ENCODE measurements around the gene PCDHGB3. TPM values are rescaled to one million over a fixed set of nuclear protein-coding genes. Genes with fewer than 3 reads are reported as not detected.

PCDHGB3 gene
- total RNA-seq, 1 donor from 2014 or later: 0.19 TPM

DNA sequence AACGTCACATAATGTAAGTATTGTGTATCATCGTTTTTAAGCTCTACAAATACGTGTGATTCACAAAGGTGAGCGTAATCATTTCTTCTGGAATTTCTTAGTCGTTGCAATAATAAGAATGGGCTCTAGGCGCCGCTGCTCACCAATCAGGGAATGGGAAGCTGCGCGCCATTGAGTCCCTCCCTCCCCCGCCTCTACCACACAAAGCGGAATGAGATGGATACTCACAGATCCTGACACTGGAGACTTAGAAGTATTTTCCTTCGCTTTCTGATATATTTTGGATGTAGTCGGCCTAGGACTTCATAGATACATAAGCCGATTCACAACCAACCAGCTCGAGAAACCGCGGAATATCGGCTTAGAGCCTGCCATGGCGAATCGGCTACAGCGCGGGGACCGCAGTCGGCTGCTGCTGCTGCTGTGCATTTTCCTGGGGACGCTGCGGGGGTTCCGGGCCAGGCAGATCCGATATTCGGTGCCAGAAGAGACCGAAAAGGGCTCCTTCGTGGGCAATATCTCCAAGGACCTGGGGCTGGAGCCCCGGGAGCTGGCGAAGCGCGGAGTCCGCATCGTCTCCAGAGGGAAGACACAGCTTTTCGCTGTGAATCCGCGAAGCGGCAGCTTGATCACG, 50.9 kb downstream of the PCDHGB3 start, which contains the start of gene PCDHGA11:
TSS of gene PCDHGA11 (plus strand) at position 197 of the 634 bp plus-strand sequence. CDS start at position 374, 177 bp downstream.
- no peaks in the 10 kb centered on the region for H3K27me3 Mint-ChIP-seq (ENCODE audit: unreplicated experiment)
- no peaks in the 10 kb centered on the region for H3K4me1 Mint-ChIP-seq (ENCODE audit: unreplicated experiment)
- no peak within 1 kb of the TSS for H3K4me3 Mint-ChIP-seq (ENCODE audit: unreplicated experiment)
- H3K36me3 Mint-ChIP-seq (ENCODE audit: unreplicated experiment): peaks cover 63% of the 10 kb centered on the region
- no peak within 1 kb of the TSS for H3K27ac Mint-ChIP-seq (ENCODE audit: unreplicated experiment)
- no peak for DNase-seq (ENCODE audit: extremely low spot score, unreplicated experiment)
- TF ChIP-seq, protein P1, sequence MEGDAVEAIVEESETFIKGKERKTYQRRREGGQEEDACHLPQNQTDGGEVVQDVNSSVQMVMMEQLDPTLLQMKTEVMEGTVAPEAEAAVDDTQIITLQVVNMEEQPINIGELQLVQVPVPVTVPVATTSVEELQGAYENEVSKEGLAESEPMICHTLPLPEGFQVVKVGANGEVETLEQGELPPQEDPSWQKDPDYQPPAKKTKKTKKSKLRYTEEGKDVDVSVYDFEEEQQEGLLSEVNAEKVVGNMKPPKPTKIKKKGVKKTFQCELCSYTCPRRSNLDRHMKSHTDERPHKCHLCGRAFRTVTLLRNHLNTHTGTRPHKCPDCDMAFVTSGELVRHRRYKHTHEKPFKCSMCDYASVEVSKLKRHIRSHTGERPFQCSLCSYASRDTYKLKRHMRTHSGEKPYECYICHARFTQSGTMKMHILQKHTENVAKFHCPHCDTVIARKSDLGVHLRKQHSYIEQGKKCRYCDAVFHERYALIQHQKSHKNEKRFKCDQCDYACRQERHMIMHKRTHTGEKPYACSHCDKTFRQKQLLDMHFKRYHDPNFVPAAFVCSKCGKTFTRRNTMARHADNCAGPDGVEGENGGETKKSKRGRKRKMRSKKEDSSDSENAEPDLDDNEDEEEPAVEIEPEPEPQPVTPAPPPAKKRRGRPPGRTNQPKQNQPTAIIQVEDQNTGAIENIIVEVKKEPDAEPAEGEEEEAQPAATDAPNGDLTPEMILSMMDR (IDR thresholded peaks at IDR 0.05): no peak
- H3K9me3 Mint-ChIP-seq (ENCODE audit: unreplicated experiment): peaks cover 36% of the 10 kb centered on the region

DNA sequence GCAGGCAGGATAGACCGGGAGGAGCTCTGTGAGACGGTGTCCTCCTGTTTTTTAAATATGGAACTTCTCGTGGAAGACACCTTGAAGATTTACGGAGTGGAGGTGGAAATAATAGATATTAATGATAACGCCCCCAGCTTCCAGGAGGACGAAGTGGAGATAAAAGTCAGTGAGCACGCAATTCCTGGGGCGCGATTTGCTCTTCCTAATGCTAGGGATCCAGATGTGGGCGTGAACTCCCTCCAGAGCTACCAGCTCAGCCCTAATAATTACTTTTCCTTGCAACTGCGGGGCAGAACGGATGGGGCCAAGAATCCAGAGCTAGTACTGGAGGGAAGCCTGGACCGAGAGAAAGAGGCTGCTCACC, 51.4 kb downstream of the PCDHGB3 start:
- Mint-ChIP-seq H3K27ac (ENCODE audit: unreplicated experiment) (no peak overlapping the region), H3K9me3 (ENCODE audit: unreplicated experiment) (peaks cover 32% of the 10 kb centered on the region), H3K36me3 (ENCODE audit: unreplicated experiment) (peaks cover 62% of the 10 kb centered on the region), H3K4me3 (ENCODE audit: unreplicated experiment) (no peak overlapping the region), H3K4me1 (ENCODE audit: unreplicated experiment) (no peaks in the 10 kb centered on the region), H3K27me3 (ENCODE audit: unreplicated experiment) (no peaks in the 10 kb centered on the region)
- TF ChIP-seq, protein P1 (IDR thresholded peaks at IDR 0.05): no peak
- no peak for DNase-seq (ENCODE audit: extremely low spot score, unreplicated experiment)

Other genes with a start within 250 kb of the PCDHGB3 start
- gene PCDHB4, start 248.4 kb upstream of the PCDHGB3 start, total RNA-seq: 2.9 and 4.1 TPM in 2 replicates
- gene PCDHB5, start 235.0 kb upstream of the PCDHGB3 start, total RNA-seq: 6.4 and 7.5 TPM in 2 replicates
- gene PCDHB6, start 220.2 kb upstream of the PCDHGB3 start, total RNA-seq: 1.4 and 1.6 TPM in 2 replicates
- gene PCDHB7, start 197.6 kb upstream of the PCDHGB3 start, total RNA-seq: 1.1 and 1.2 TPM in 2 replicates
- 0.81 and 1.1 TPM in 2 replicates for gene PCDHB8, start 192.5 kb upstream of the PCDHGB3 start, total RNA-seq
- 9.0 and 10.8 TPM in 2 replicates for gene PCDHB16, start 187.9 kb upstream of the PCDHGB3 start, total RNA-seq
- gene PCDHB9, start 183.1 kb upstream of the PCDHGB3 start, total RNA-seq: 3.4 and 4.3 TPM in 2 replicates
- 7.8 and 8.2 TPM in 2 replicates for gene PCDHB10, start 177.9 kb upstream of the PCDHGB3 start, total RNA-seq
- 1.9 and 2.4 TPM in 2 replicates for gene PCDHB11, start 170.6 kb upstream of the PCDHGB3 start, total RNA-seq
- gene PCDHB12, start 161.5 kb upstream of the PCDHGB3 start, total RNA-seq: 1.9 and 2.2 TPM in 2 replicates
- 2.2 and 2.4 TPM in 2 replicates for gene PCDHB13, start 156.3 kb upstream of the PCDHGB3 start, total RNA-seq
- gene PCDHB14, start 146.9 kb upstream of the PCDHGB3 start, total RNA-seq: 8.8 and 9.0 TPM in 2 replicates
- gene PCDHB15, start 124.8 kb upstream of the PCDHGB3 start, total RNA-seq: 4.3 and 4.4 TPM in 2 replicates
- 0.50 and 0.81 TPM in 2 replicates for gene SLC25A2, start 66.2 kb upstream of the PCDHGB3 start, total RNA-seq
- 78.7 and 83.8 TPM in 2 replicates for gene TAF7, start 49.5 kb upstream of the PCDHGB3 start, total RNA-seq
- gene PCDHGA1, start 39.7 kb upstream of the PCDHGB3 start, total RNA-seq: 0.13 TPM in 1 of 2 replicates, not detected in the other
- gene PCDHGA2, start 31.5 kb upstream of the PCDHGB3 start, total RNA-seq: 0.21 TPM in 1 of 2 replicates, not detected in the other
- gene PCDHGA3, start 26.4 kb upstream of the PCDHGB3 start, total RNA-seq: not detected in 2 replicates
- 1.4 and 1.8 TPM in 2 replicates for gene PCDHGB1, start 20.1 kb upstream of the PCDHGB3 start, total RNA-seq
- 0.27 and 0.47 TPM in 2 replicates for gene PCDHGA4, start 15.2 kb upstream of the PCDHGB3 start, total RNA-seq
- 0.50 and 0.59 TPM in 2 replicates for gene PCDHGB2, start 10.2 kb upstream of the PCDHGB3 start, total RNA-seq
- gene PCDHGA5, start 6.1 kb upstream of the PCDHGB3 start, total RNA-seq: 0.13 and 0.16 TPM in 2 replicates
- gene PCDHGA6, start 3.6 kb downstream of the PCDHGB3 start, total RNA-seq: 0.18 and 0.21 TPM in 2 replicates
- gene PCDHGA7, start 12.5 kb downstream of the PCDHGB3 start, total RNA-seq: 0.11 TPM in 1 of 2 replicates, not detected in the other
- gene PCDHGB4, start 17.5 kb downstream of the PCDHGB3 start, total RNA-seq: 10.8 and 11.9 TPM in 2 replicates
- 0.34 and 0.51 TPM in 2 replicates for gene PCDHGA8, start 22.4 kb downstream of the PCDHGB3 start, total RNA-seq
- gene PCDHGB5, start 27.7 kb downstream of the PCDHGB3 start, total RNA-seq: 0.97 and 1.3 TPM in 2 replicates
- 1.6 and 1.9 TPM in 2 replicates for gene PCDHGA9, start 32.5 kb downstream of the PCDHGB3 start, total RNA-seq
- 70.2 and 71.5 TPM in 2 replicates for gene PCDHGB6, start 37.8 kb downstream of the PCDHGB3 start, total RNA-seq
- 22.4 and 24.0 TPM in 2 replicates for gene PCDHGA10, start 42.7 kb downstream of the PCDHGB3 start, total RNA-seq
- gene PCDHGB7, start 47.4 kb downstream of the PCDHGB3 start, total RNA-seq: 6.2 and 8.8 TPM in 2 replicates
- gene PCDHGA11, start 50.8 kb downstream of the PCDHGB3 start, total RNA-seq: 1.9 and 2.2 TPM in 2 replicates
- 2.0 and 2.1 TPM in 2 replicates for gene PCDHGA12, start 60.3 kb downstream of the PCDHGB3 start, total RNA-seq
- 92.4 and 99.9 TPM in 2 replicates for gene PCDHGC3, start 105.7 kb downstream of the PCDHGB3 start, total RNA-seq
- 2.8 and 3.7 TPM in 2 replicates for gene PCDHGC4, start 114.8 kb downstream of the PCDHGB3 start, total RNA-seq
- 1.4 and 1.9 TPM in 2 replicates for gene PCDHGC5, start 118.8 kb downstream of the PCDHGB3 start, total RNA-seq
- gene DIAPH1, start 248.8 kb downstream of the PCDHGB3 start, total RNA-seq: 50.9 and 52.1 TPM in 2 replicates